GM21423 (cell line): ENCODE results near the gene ZNF383.
"Not testable (repeated sequence)": the region's sequence is repeated elsewhere in the genome, so short reads cannot be mapped to it uniquely, and the experiment has no call there.

Experiments used
- ATAC-seq: cut with Tn5 transposase; IDR thresholded peaks from one replicate; pipeline ENCODE4 v1.9.1; 2021; ENCODE audit warnings: mild to moderate bottlenecking, moderate library complexity; ENCODE audit not compliant: unreplicated experiment

The ZNF383 gene

GRCh38 chr19:37217775-37218591 lies at the start of gene ZNF383:
Gene ZNF383, plus strand, starts transcription at chr19:37218214. Its CDS starts 12,240 bp downstream, at chr19:37230454.
- ATAC-seq = peak; percentile 92

- peak; percentile 97 for ATAC-seq
Observed at GRCh38 chr19:37172368-37173366, 45.3 kb upstream of the ZNF383 start, which contains the start of gene ZNF585A. Gene ZNF585A, minus strand, starts transcription at chr19:37172695. Its CDS starts 2,785 bp downstream, at chr19:37169910.

GRCh38 chr19:37186071-37186470 lies 31.9 kb upstream of the ZNF383 start:
- ATAC-seq = not testable (repeated sequence)

GRCh38 chr19:37195248-37195647 lies 22.8 kb upstream of the ZNF383 start:
- ATAC-seq = not testable (repeated sequence)

- not testable (repeated sequence) for ATAC-seq
Observed at GRCh38 chr19:37197115-37197514, 20.9 kb upstream of the ZNF383 start.

GRCh38 chr19:37197768-37198167 lies 20.2 kb upstream of the ZNF383 start:
- ATAC-seq = no peak

- ATAC-seq = no peak
Observed at GRCh38 chr19:37217480-37217774, 587 bp upstream of the ZNF383 start.

GRCh38 chr19:37218592-37218935 lies 550 bp downstream of the ZNF383 start:
- ATAC-seq = no peak

GRCh38 chr19:37220383-37220782 lies 2.4 kb downstream of the ZNF383 start:
- ATAC-seq = no peak

GRCh38 chr19:37221136-37221535 lies 3.1 kb downstream of the ZNF383 start:
- no peak for ATAC-seq

GRCh38 chr19:37226248-37226647 lies 8.2 kb downstream of the ZNF383 start:
- ATAC-seq = no peak

GRCh38 chr19:37227996-37228395 lies 10.0 kb downstream of the ZNF383 start:
- ATAC-seq = no peak

- ATAC-seq = no peak
Observed at GRCh38 chr19:37243206-37243632, 25.2 kb downstream of the ZNF383 start.

- no peak for ATAC-seq
Observed at GRCh38 chr19:37251308-37252229, 33.6 kb downstream of the ZNF383 start.

- not testable (repeated sequence) for ATAC-seq
Observed at GRCh38 chr19:37263028-37263427, 45.0 kb downstream of the ZNF383 start.

GRCh38 chr19:37267005-37267404 lies 49.0 kb downstream of the ZNF383 start:
- not testable (repeated sequence) for ATAC-seq

GRCh38 chr19:37267755-37268154 lies 49.7 kb downstream of the ZNF383 start:
- not testable (repeated sequence) for ATAC-seq

GRCh38 chr19:37280656-37281055 lies 62.6 kb downstream of the ZNF383 start:
- not testable (repeated sequence) for ATAC-seq

- ATAC-seq = not testable (repeated sequence)
Observed at GRCh38 chr19:37284020-37284419, 66.0 kb downstream of the ZNF383 start.

- not testable (repeated sequence) for ATAC-seq
Observed at GRCh38 chr19:37289229-37289628, 71.2 kb downstream of the ZNF383 start.
